GM12865 (cell line): Measurements from ENCODE around the gene SPTBN5.

Source experiments
- DNase-seq: peaks from one replicate; pipeline ENCODE4 v3.0.0; 2010; ENCODE audit warnings: low read depth
- H3K4me3 ChIP-seq: 2 replicates; pipeline ENCODE4 v1.5.1; 2011; ENCODE audit warnings: mild to moderate bottlenecking, low read depth, low read length, control low read depth
- CTCF ChIP-seq: IDR thresholded peaks from 2 replicates; pipeline ENCODE4 v1.5.1; 2011; ENCODE audit warnings: low read length, control low read depth, low read depth, inconsistent platforms; ENCODE audit not compliant: insufficient read depth; ENCODE audit errors: missing control alignments

Gene SPTBN5

GRCh38 chr15:41932511-41933289 lies 38.8 kb upstream of the SPTBN5 start:
- TF ChIP-seq CTCF, result no peak
- no peak for DNase-seq
- no peak overlapping the region for H3K4me3 ChIP-seq

GRCh38 chr15:41932101-41932500 lies 38.2 kb upstream of the SPTBN5 start:
- DNase-seq, result no peak
- no peak overlapping the region for H3K4me3 ChIP-seq
- TF ChIP-seq CTCF, result no peak

GRCh38 chr15:41930867-41931222 lies 37.0 kb upstream of the SPTBN5 start:
- TF ChIP-seq CTCF, result no peak
- no peak for DNase-seq
- no peak overlapping the region for H3K4me3 ChIP-seq

- TF ChIP-seq CTCF, result no peak
- peak; percentile 13 for DNase-seq
- H3K4me3 ChIP-seq, result no peak overlapping the region
Measured at GRCh38 chr15:41930221-41930866, 36.5 kb upstream of the SPTBN5 start.

GRCh38 chr15:41928637-41929620 lies 35.1 kb upstream of the SPTBN5 start:
- H3K4me3 ChIP-seq, result no peak overlapping the region
- DNase-seq, result peak; percentile 85
- TF ChIP-seq CTCF, result no peak

- no peak overlapping the region for H3K4me3 ChIP-seq
- no peak for TF ChIP-seq CTCF
- no peak for DNase-seq
Measured at GRCh38 chr15:41928100-41928499, 34.2 kb upstream of the SPTBN5 start.
